Bronchus fibroblast of lung (primary cell): ENCODE measurements around the gene WFDC11. TPM values are rescaled to one million over a fixed set of nuclear protein-coding genes. Genes with fewer than 3 reads are reported as not detected.

ENCODE experiments used
- total RNA-seq: library from RNA; depleted of rRNA; stranded (reverse); fragments of >200 nt; gene quantifications from 2 replicates; pipeline ENCODE4 v1.2.3, GENCODE V29; 2015

WFDC11 gene
- not detected in 2 replicates for total RNA-seq

DNA sequence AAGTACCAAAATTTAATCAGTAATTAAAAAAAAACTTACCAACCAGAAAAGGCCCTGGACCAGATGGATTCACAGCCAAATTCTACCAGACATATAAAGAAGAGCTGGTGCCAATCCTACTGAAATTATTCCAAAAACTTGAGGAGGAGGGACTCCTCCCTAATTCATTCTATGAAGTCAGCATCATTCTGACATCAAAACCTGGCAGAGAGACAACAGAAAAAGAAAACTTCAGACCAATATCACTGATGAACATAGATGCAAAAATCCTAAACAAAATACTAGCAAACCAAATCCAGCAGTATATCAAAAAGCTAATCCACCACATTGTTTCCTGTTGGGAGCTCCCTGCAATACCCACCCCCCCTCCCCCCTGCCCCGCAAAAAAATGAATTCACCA is at the start of gene WFDC11:
TSS of gene WFDC11 (minus strand) at position 101 of the 400 bp plus-strand sequence. CDS start 19,639 bp downstream, outside the sequence.

DNA sequence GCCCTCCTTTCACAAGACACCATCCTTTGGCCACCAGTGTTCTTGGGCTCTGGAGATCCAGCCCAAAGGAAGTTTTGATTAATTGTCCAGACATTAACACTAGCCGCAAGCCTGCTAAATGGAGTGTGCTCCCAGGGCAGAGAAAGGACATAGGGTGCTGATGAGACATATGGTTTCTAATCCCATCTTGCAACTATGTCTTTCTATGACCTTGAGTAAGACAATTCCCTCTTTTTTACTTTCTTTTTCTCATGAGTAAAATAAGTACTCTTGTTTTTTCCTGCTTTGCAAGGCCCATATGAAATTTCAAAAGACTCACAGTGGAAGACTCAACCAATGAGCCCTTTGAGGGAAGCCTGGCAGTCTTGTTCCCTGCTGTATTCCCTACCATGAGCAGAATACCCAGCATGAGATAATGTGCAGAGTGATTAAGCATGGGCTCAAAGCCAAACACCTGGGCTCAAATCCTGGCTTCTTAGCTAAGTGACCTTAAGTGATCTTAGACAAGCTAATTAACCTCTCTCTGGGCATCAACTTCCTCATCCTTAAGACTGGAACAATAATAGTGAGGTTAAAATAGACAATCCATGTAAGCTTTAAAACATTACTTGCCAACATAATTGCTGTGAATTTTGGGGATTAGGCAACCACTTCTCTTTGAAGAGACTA is 35.1 kb upstream of the WFDC11 start, which contains the start of gene WFDC10B:
TSS of gene WFDC10B (minus strand) at position 51 of the 669 bp plus-strand sequence. CDS start 19,027 bp downstream, outside the sequence.

GRCh38 chr20:45701873-45702272 is 31.8 kb upstream of the WFDC11 start, which contains the start of gene WFDC13:
Gene WFDC13, plus strand, starts transcription at chr20:45702038. Its CDS starts 86 bp downstream, at chr20:45702124.

DNA sequence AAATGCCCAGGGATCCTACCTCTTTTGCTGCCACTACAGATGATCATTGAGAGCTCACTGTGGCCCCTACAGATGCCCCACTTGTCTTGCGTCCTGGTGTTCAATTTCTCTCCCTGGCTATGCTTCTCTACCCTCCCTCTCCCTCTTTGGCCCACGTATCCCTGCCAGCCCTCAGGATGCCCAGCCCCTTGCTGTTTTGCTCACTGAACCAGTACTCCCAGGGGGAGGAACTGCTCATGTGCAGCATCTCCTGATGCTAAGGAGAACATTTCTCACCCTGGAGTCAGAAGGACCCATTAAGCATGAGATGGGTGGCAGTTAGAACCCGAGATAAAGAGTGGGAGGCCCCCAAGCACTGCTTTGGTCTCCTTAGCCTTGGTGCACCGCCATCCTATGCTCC is 38.9 kb downstream of the WFDC11 start, which contains the start of gene WFDC9:
TSS of gene WFDC9 (minus strand) at position 101 of the 400 bp plus-strand sequence. CDS start 21,103 bp downstream, outside the sequence.

DNA sequence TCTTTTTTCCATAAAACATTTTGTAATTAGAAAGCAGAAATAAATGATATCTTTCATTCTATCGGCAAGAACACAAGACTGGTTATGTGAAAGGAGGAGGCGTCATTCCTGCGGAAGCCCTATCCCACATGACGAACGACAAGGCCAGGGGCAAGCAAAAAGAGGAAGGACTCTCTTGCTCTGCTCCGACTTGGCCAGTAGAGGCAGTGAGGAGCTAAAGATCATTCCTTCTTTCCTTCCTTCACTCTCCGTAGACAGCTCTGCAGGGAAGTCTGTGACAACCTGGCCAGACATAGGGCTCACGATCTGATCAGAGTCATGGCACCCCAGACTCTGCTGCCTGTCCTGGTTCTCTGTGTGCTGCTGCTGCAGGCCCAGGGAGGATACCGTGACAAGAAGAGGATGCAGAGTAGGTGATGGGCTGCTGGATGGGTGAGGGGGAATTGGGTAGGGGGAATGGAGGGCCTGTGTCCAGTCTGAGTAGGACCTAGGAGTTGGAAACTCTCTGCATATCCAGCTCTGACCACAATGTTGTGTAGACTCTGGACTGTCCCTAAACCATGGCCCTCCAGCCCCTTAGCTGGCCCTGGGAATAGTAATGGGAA is 40.4 kb downstream of the WFDC11 start, which contains the start of gene WFDC10A:
TSS of gene WFDC10A (plus strand) at position 244 of the 605 bp plus-strand sequence. CDS start at position 319, 75 bp downstream.

Other genes with a start within 250 kb of the WFDC11 start
- gene WFDC2, start 200.5 kb downstream of the WFDC11 start, total RNA-seq = not detected in 2 replicates
- gene SPINT3, start 154.6 kb downstream of the WFDC11 start, total RNA-seq = not detected in 2 replicates
- not detected in 2 replicates for gene WFDC6, start 130.8 kb downstream of the WFDC11 start, total RNA-seq
- not detected in 2 replicates for gene EPPIN, start 122.8 kb downstream of the WFDC11 start, total RNA-seq
- gene WFDC8, start 91.0 kb downstream of the WFDC11 start, total RNA-seq = not detected in 2 replicates
- not detected in 2 replicates for gene WFDC10A, start 40.5 kb downstream of the WFDC11 start, total RNA-seq
- not detected in 2 replicates for gene WFDC9, start 39.0 kb downstream of the WFDC11 start, total RNA-seq
- gene WFDC13, start 31.8 kb upstream of the WFDC11 start, total RNA-seq = not detected in 2 replicates
- not detected in 2 replicates for gene WFDC10B, start 34.8 kb upstream of the WFDC11 start, total RNA-seq
- gene SPINT4, start 52.1 kb upstream of the WFDC11 start, total RNA-seq = not detected in 2 replicates
- gene WFDC3, start 121.6 kb upstream of the WFDC11 start, total RNA-seq = 0.67 TPM in 1 of 2 replicates, not detected in the other
- 29.6 and 36.7 TPM in 2 replicates for gene DNTTIP1, start 121.7 kb upstream of the WFDC11 start, total RNA-seq
- 225 and 261 TPM in 2 replicates for gene UBE2C, start 142.4 kb upstream of the WFDC11 start, total RNA-seq
- 0.84 TPM in 1 of 2 replicates, not detected in the other for gene TNNC2, start 157.1 kb upstream of the WFDC11 start, total RNA-seq
- 49.5 and 53.3 TPM in 2 replicates for gene SNX21, start 163.6 kb upstream of the WFDC11 start, total RNA-seq
- gene ACOT8, start 187.2 kb upstream of the WFDC11 start, total RNA-seq = 39.8 and 40.3 TPM in 2 replicates
- gene ZSWIM3, start 187.4 kb upstream of the WFDC11 start, total RNA-seq = 3.9 and 4.0 TPM in 2 replicates
- gene ZSWIM1, start 211.0 kb upstream of the WFDC11 start, total RNA-seq = 9.2 and 9.4 TPM in 2 replicates
- 0.15 TPM in 1 of 2 replicates, not detected in the other for gene SPATA25, start 217.4 kb upstream of the WFDC11 start, total RNA-seq
- 3.4 and 3.7 TPM in 2 replicates for gene NEURL2, start 221.0 kb upstream of the WFDC11 start, total RNA-seq
- 77.2 and 91.1 TPM in 2 replicates for gene CTSA, start 221.1 kb upstream of the WFDC11 start, total RNA-seq
- gene PLTP, start 241.9 kb upstream of the WFDC11 start, total RNA-seq = 48.3 and 51.7 TPM in 2 replicates